Keratinocyte (primary cell): ENCODE data around the gene WARS2. TPM values are rescaled to one million over a fixed set of nuclear protein-coding genes. Genes with fewer than 3 reads are reported as not detected.

Experiments
- DNase-seq: peaks from one replicate; pipeline ENCODE4 v3.0.0-alpha.2; 2011; ENCODE audit warnings: low read depth, missing footprints, low spot score
- FAIRE-seq: peaks from 2 replicates; lab custom pipeline; 2011; peaks lifted over from hg19 to GRCh38; lab: Jason Lieb, UNC
- H2AFZ ChIP-seq: 2 replicates; pipeline ENCODE4 v1.6.0; 2012; ENCODE audit warnings: low read length, control low read depth, inconsistent platforms; ENCODE audit not compliant: control insufficient read depth
- H3K27ac ChIP-seq: 2 replicates; pipeline ENCODE4 v1.5.1; 2011; ENCODE audit warnings: low read length; ENCODE audit not compliant: control insufficient read depth, insufficient read depth
- H3K27me3 ChIP-seq: 3 replicates; pipeline ENCODE4 v1.6.0; 2011; ENCODE audit warnings: low read length; ENCODE audit not compliant: control insufficient read depth, insufficient read depth; ENCODE audit errors: extremely low read depth
- H3K36me3 ChIP-seq, 2 experiments: 2 replicates in 1 of 2; 3 replicates in 1 of 2; pipeline ENCODE4 v1.5.1; 2011; ENCODE audit warnings: low read length in 2 of 2, mild to moderate bottlenecking in 1 of 2; ENCODE audit not compliant: control insufficient read depth in 2 of 2, insufficient read depth in 2 of 2; ENCODE audit errors: extremely low read depth in 1 of 2
- H3K4me1 ChIP-seq: 3 replicates; pipeline ENCODE4 v1.5.1; 2011; ENCODE audit warnings: low read length; ENCODE audit not compliant: control insufficient read depth, insufficient read depth; ENCODE audit errors: extremely low read depth
- H3K4me2 ChIP-seq: 3 replicates; pipeline ENCODE4 v1.6.0; 2011; ENCODE audit warnings: low read depth, low read length; ENCODE audit not compliant: control insufficient read depth, insufficient read depth; ENCODE audit errors: extremely low read depth
- H3K4me3 ChIP-seq, 3 experiments: fragments of 200-600 bp in 1 of 3; sonication (generic) in 1 of 3; 2 replicates in 2 of 3; 3 replicates in 1 of 3; pipeline ENCODE4 v1.5.1; 2011 to 2016; ENCODE audit warnings: low read length in 3 of 3, mild to moderate bottlenecking in 3 of 3, control low read depth in 2 of 3, inconsistent platforms in 1 of 3, low read depth in 1 of 3, mixed read lengths in 1 of 3, mixed run types in 1 of 3, moderate library complexity in 1 of 3; ENCODE audit not compliant: control insufficient read depth in 2 of 3, insufficient read depth in 2 of 3; ENCODE audit errors: extremely low read depth in 1 of 3
- H3K79me2 ChIP-seq: 2 replicates; pipeline ENCODE4 v1.6.0; 2012; ENCODE audit warnings: low read length; ENCODE audit not compliant: control insufficient read depth, insufficient read depth
- H3K9ac ChIP-seq: 3 replicates; pipeline ENCODE4 v1.6.0; 2011; ENCODE audit warnings: low read length; ENCODE audit not compliant: control insufficient read depth, insufficient read depth; ENCODE audit errors: extremely low read depth
- H3K9me1 ChIP-seq: 3 replicates; pipeline ENCODE4 v1.6.0; 2011; ENCODE audit warnings: low read length; ENCODE audit not compliant: control insufficient read depth, insufficient read depth; ENCODE audit errors: extremely low read depth
- H3K9me3 ChIP-seq: 2 replicates; pipeline ENCODE4 v1.5.1; 2012; ENCODE audit warnings: low read depth, low read length; ENCODE audit not compliant: control insufficient read depth
- H4K20me1 ChIP-seq: 3 replicates; pipeline ENCODE4 v1.6.0; 2011; ENCODE audit warnings: low read length; ENCODE audit not compliant: control insufficient read depth, insufficient read depth; ENCODE audit errors: extremely low read depth
- CTCF ChIP-seq, 3 experiments: IDR thresholded peaks in 1 of 3; conservative IDR thresholded peaks in 1 of 3; optimal IDR thresholded peaks in 1 of 3; 2 replicates in 2 of 3; 3 replicates in 1 of 3; pipeline versions ENCODE3 to v1.5.1; 2011; ENCODE audit warnings: low read length in 3 of 3, mild to moderate bottlenecking in 3 of 3, moderate library complexity in 2 of 3, control low read depth in 1 of 3, inconsistent platforms in 1 of 3; ENCODE audit not compliant: insufficient read depth in 2 of 3; ENCODE audit errors: extremely low read depth in 1 of 3
- EZH2 ChIP-seq: IDR thresholded peaks from one replicate; pipeline ENCODE4 v1.6.1; 2012; ENCODE audit warnings: inconsistent platforms, mild to moderate bottlenecking, low read length, moderate library complexity
- dilution Hi-C: fragments of 300-500 bp; cut with MboI; formaldehyde crosslinking; loops from one replicate; pipeline ENCODE4 v1.7.0; 2020; ENCODE audit warnings: low sequenced_read_pairs; ENCODE audit not compliant: extremely low pct_ligation_motif_present
- polyA plus RNA-seq, 5 experiments: library from polyadenylated mRNA; depleted of rRNA in 3 of 5; stranded (reverse) in 3 of 5; stranded (forward) in 1 of 5; unstranded in 1 of 5; fragments of >200 nt; gene quantifications; 1 replicate in 1 of 5; 2 replicates in 3 of 5; 3 replicates in 1 of 5; pipeline versions ENCODE4 v1.2.1 to v1.2.3, GENCODE V29; 2011 to 2012; ENCODE audit warnings: missing spikeins in 2 of 5, low read depth in 1 of 5, low replicate concordance in 1 of 5

The WARS2 gene
- polyA plus RNA-seq, 1 donor (not counting 4 experiments of a cell fraction or from before 2014, with no cell fraction given) = 10.3 TPM

DNA sequence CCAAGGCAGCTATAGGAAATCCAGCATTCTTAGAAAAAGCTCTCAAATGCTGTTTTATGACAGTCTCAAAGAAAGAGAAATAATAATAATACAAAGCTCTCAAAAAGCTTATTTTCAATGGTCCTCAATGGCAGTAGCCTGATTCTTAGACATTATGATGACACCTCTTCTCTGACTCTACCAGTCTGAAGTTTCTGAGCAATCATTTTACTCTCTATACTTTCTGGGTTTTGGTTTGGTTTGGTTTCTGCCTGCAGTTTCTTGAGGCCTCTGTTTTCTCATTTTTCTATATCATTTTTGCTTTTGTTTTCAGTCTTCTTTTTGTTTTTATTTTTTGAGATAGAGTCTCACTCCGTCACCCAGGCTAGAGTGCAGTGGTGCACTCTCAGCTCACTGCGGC, 102.1 kb downstream of the WARS2 start:
- no peak overlapping the region for H2AFZ ChIP-seq
- FAIRE-seq (no peak), DNase-seq (no peak)
- H3K4me3 ChIP-seq = no peak overlapping the region
- no peak overlapping the region for H3K27ac ChIP-seq
- TF ChIP-seq CTCF (optimal IDR thresholded peaks at IDR 0.05 in 1 of 3, IDR thresholded peaks at IDR 0.05 in 1 of 3, conservative IDR thresholded peaks at IDR 0.05 in 1 of 3; ENCODE audit: extremely low read depth in 1 of 3, insufficient read depth in 2 of 3, low read length in 3 of 3) = no peak
- no peak for TF ChIP-seq EZH2
- H3K9me3 ChIP-seq = no peaks in the 10 kb centered on the region
- dilution Hi-C loops = no loop called here
- peaks cover 7% of the 10 kb centered on the region for H3K4me1 ChIP-seq
- H4K20me1 ChIP-seq = no peaks in the 10 kb centered on the region
- H3K9ac ChIP-seq = no peak overlapping the region
- no peaks in the 10 kb centered on the region for H3K79me2 ChIP-seq
- H3K9me1 ChIP-seq = no peaks in the 10 kb centered on the region
- no peak overlapping the region for H3K4me2 ChIP-seq
- no peaks in the 10 kb centered on the region for H3K36me3 ChIP-seq
- H3K27me3 ChIP-seq = no peaks in the 10 kb centered on the region

- Histone ChIP-seq H3K27ac (no peak overlapping the region), H2AFZ (no peak overlapping the region), H3K4me2 (no peak overlapping the region), H3K79me2 (no peaks in the 10 kb centered on the region), H3K4me1 (no peaks in the 10 kb centered on the region), H4K20me1 (no peaks in the 10 kb centered on the region), H3K9me3 (no peaks in the 10 kb centered on the region), H3K36me3 (peaks cover 0 to 4% of the 10 kb centered on the region in 2 experiments), H3K9ac (no peak overlapping the region), H3K27me3 (no peaks in the 10 kb centered on the region), H3K4me3 (no peak overlapping the region), H3K9me1 (no peaks in the 10 kb centered on the region)
- TF ChIP-seq EZH2 (no peak), CTCF (optimal IDR thresholded peaks at IDR 0.05 in 1 of 3, IDR thresholded peaks at IDR 0.05 in 1 of 3, conservative IDR thresholded peaks at IDR 0.05 in 1 of 3; ENCODE audit: extremely low read depth in 1 of 3, insufficient read depth in 2 of 3, low read length in 3 of 3) (no peak)
- dilution Hi-C loops = no loop called here
- FAIRE-seq = no peak
- no peak for DNase-seq
Measured at GRCh38 chr1:119034359-119034758, 106.1 kb downstream of the WARS2 start.
